Body of pancreas (tissue), 4 donors: ENCODE data around the gene TMEM59. TPM values are rescaled to one million over a fixed set of nuclear protein-coding genes. Genes with fewer than 3 reads are reported as not detected.

Experiments
- ATAC-seq: fragments of 150-250 bp; one replicate; pipeline ENCODE4 v1.9.1; 2016
- DNase-seq, 4 donors: peaks; one replicate each; pipeline ENCODE4 v3.0.0-alpha.2; 2019
- H3K27ac ChIP-seq, 4 donors: fragments of 200-600 bp; sonication (generic); 1 replicate in 3 of 4; 2 replicates in 1 of 4; pipeline versions ENCODE4 v1.5.1 to v1.6.1; 2016 to 2019; ENCODE audit warnings: mild to moderate bottlenecking in 1 of 4, mixed read lengths in 1 of 4, moderate library complexity in 1 of 4
- H3K27me3 ChIP-seq, 2 donors: fragments of 200-600 bp; sonication (generic); one replicate each; pipeline ENCODE4 v1.6.0; 2016; ENCODE audit warnings: mild to moderate bottlenecking in 1 of 2
- H3K36me3 ChIP-seq, 2 donors: fragments of 200-600 bp; sonication (generic); replicated peaks in 1 of 2; 2 replicates each; pipeline ENCODE4 v1.5.1; 2016; ENCODE audit warnings: low read depth in 2 of 2; ENCODE audit not compliant: insufficient read depth in 1 of 2
- H3K4me1 ChIP-seq: fragments of 200-600 bp; sonication (generic); one replicate; pipeline ENCODE4 v1.6.0; 2016
- H3K4me3 ChIP-seq, 2 donors: fragments of 200-600 bp; sonication (generic); 1 replicate in 1 of 2; 2 replicates in 1 of 2; pipeline ENCODE4 v1.5.1; 2016 to 2019
- H3K9me3 ChIP-seq, 3 donors: fragments of 200-600 bp; sonication (generic); 1 replicate in 2 of 3; 2 replicates in 1 of 3; pipeline ENCODE4 v1.5.1; 2016
- POLR2A ChIP-seq, 3 donors: fragments of 450-650 bp; IDR thresholded peaks; one replicate each; pipeline ENCODE4 v1.6.1; 2016; ENCODE audit warnings: antibody characterized with exemption in 3 of 3, mild to moderate bottlenecking in 2 of 3
- WGBS, 2 donors: methylation state at CpG; one replicate each; pipeline ENCODE4 v1.1.5; 2017; 5-methylcytosine and 5-hydroxymethylcytosine counted together
- intact Hi-C: fragments of 100-400 bp; cut with DNase I; formaldehyde crosslinking; loops from one replicate; pipeline ENCODE4 v1.15.1; 2023
- total RNA-seq, 2 donors: library from RNA; depleted of rRNA; stranded (reverse); fragments of >200 nt; gene quantifications; one replicate each; pipeline ENCODE4 v1.1.0, GENCODE V29; 2016
- TF ChIP-seq, protein P1 (sequence below), 7 experiments: fragments of 450-650 bp in 4 of 7; fragments of 200-600 bp in 3 of 7; sonication (generic) in 3 of 7; IDR thresholded peaks; one replicate each; pipeline ENCODE4 v1.5.1; 2016 to 2019; ENCODE audit warnings: antibody characterized with exemption in 7 of 7

Gene TMEM59
- 100 to 1,000 TPM in 1 of 2 donors, 10 to 100 TPM in 1; 89.5 to 131 TPM for total RNA-seq

DNA sequence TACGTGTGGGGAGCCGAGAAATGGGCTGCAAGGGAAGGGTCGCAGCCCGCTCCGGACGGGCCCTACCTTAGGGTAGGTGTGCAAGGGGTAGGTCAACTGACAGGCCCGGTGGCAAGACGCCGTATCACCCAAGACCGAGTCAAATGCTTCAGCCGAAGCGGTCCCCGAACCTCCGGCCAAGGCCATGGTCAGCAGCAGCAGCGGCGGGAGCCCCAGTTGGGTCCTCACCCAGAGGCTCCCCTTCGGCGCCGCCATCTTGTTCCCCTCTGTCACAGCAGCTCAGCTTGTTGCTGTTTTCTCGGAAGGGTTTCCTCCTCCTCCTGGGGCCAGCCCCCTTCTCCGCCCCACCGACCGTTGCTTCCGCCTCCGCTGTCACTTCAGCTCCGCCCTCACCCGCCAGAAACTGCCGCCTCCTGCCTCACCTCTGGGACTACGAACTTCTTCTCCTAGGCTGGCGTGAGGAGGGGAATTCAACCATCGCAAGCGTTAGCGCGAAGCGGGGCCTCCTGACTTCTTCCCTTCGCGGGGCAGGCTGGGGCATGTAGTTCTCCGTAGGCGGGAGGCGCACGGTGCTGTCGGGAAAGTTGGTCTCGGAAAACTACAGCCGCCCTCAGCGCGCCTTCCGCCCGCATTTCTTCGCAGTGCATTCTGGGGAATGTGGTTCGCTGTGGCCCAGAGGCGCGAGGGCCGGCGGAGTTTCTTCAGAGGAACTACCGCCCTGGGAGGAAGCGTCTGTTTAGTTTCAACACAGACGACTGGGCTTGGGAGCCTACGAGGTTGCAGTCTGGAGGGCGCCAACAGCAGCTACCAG, at the start of gene TMEM59, which contains the start of gene TCEANC2:
TMEM59 (minus strand) TSS at position 271 of the 811 bp plus-strand sequence; CDS start at position 255, 16 bp downstream.
TCEANC2 (plus strand) TSS at position 675 of the 811 bp plus-strand sequence. CDS start 815 bp downstream, outside the sequence.
- no peaks in the 10 kb centered on the region for H3K9me3 ChIP-seq
- peak within 1 kb of the TSS; percentile 70 to 82 for H3K4me3 ChIP-seq
- peak within 1 kb of the TSS; percentile 82 to 96 (median 92) for H3K27ac ChIP-seq
- WGBS, 2 donors, result 0 to 1% methylated on average over 24 to 59 of the region's 59 CpGs
- peak; percentile 62 to 90 (median 87) for TF ChIP-seq POLR2A (IDR thresholded peaks at IDR 0.05)
- TF ChIP-seq, protein P1, sequence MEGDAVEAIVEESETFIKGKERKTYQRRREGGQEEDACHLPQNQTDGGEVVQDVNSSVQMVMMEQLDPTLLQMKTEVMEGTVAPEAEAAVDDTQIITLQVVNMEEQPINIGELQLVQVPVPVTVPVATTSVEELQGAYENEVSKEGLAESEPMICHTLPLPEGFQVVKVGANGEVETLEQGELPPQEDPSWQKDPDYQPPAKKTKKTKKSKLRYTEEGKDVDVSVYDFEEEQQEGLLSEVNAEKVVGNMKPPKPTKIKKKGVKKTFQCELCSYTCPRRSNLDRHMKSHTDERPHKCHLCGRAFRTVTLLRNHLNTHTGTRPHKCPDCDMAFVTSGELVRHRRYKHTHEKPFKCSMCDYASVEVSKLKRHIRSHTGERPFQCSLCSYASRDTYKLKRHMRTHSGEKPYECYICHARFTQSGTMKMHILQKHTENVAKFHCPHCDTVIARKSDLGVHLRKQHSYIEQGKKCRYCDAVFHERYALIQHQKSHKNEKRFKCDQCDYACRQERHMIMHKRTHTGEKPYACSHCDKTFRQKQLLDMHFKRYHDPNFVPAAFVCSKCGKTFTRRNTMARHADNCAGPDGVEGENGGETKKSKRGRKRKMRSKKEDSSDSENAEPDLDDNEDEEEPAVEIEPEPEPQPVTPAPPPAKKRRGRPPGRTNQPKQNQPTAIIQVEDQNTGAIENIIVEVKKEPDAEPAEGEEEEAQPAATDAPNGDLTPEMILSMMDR (IDR thresholded peaks at IDR 0.05), result peak in 3 of 7 experiments; percentile 24 to 31 (median 25)
- intact Hi-C loops, result loop anchor here (10.0 kb wide), 1 partner anchor 208 kb away; no protein-coding TSS in a partner anchor
- ATAC-seq (peak; percentile 95), DNase-seq (peak; percentile 97 to 99 (median 97))
- no peaks in the 10 kb centered on the region for H3K36me3 ChIP-seq
- H3K4me1 ChIP-seq, result peaks cover 45% of the 10 kb centered on the region
- H3K27me3 ChIP-seq, result no peaks in the 10 kb centered on the region

DNA sequence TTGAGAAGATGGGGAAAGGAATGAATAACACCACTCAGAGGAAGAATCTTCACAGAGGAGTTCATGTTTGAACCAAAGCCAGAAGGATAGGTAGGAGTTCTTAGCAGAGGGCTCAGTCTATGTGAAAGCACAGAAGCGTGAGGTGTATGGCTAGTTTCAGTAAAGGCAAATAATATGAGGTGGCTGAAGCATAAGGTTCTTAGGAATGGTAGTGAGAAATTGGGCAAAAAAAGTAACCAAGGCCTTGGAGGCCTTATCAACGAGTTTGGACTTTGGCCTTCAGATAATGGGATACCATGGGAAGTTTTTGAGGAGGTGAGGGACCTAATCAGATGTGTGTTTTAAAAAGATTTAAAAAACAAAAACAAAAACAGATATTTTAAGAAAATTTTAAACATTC, 47.5 kb upstream of the TMEM59 start:
- TF ChIP-seq POLR2A (IDR thresholded peaks at IDR 0.05), result no peak
- TF ChIP-seq, protein P1 (IDR thresholded peaks at IDR 0.05), result no peak
- DNase-seq, result no peak
- Histone ChIP-seq H3K36me3 (no peaks in the 10 kb centered on the region), H3K9me3 (no peaks in the 10 kb centered on the region), H3K4me1 (peaks cover 14% of the 10 kb centered on the region), H3K4me3 (no peak overlapping the region), H3K27me3 (no peaks in the 10 kb centered on the region), H3K27ac (no peak overlapping the region)
- intact Hi-C loops, result no loop called here
- ATAC-seq, result no peak
- WGBS, 2 donors, result 33 to 48% methylated on average over 2 of the region's 2 CpGs

- no peak for TF ChIP-seq POLR2A (IDR thresholded peaks at IDR 0.05)
- TF ChIP-seq, protein P1 (IDR thresholded peaks at IDR 0.05), result no peak
- ATAC-seq (no peak), DNase-seq (no peak)
- Histone ChIP-seq H3K9me3 (no peaks in the 10 kb centered on the region), H3K27me3 (no peaks in the 10 kb centered on the region), H3K36me3 (no peaks in the 10 kb centered on the region), H3K4me1 (peaks cover 28% of the 10 kb centered on the region), H3K4me3 (no peak overlapping the region), H3K27ac (no peak overlapping the region)
- intact Hi-C loops, result no loop called here
- 60 to 74% methylated on average over 6 of the region's 6 CpGs for WGBS, 2 donors
These were observed 46.1 kb upstream of the TMEM59 start for GRCh38 chr1:54099061-54099610.

GRCh38 chr1:54096877-54097240, 43.9 kb upstream of the TMEM59 start:
- DNase-seq, result no peak
- Histone ChIP-seq H3K27ac (no peak overlapping the region), H3K27me3 (no peaks in the 10 kb centered on the region), H3K4me3 (no peak overlapping the region), H3K4me1 (peaks cover 34% of the 10 kb centered on the region), H3K9me3 (no peaks in the 10 kb centered on the region), H3K36me3 (no peaks in the 10 kb centered on the region)
- intact Hi-C loops, result no loop called here
- WGBS, 2 donors, result 75 to 86% methylated on average over 7 of the region's 7 CpGs
- TF ChIP-seq, protein P1 (IDR thresholded peaks at IDR 0.05), result no peak
- TF ChIP-seq POLR2A (IDR thresholded peaks at IDR 0.05), result no peak
- ATAC-seq, result no peak
